Peyer's patch (tissue), 4 donors: Measurements from ENCODE around the gene NPAS2. TPM values are rescaled to one million over a fixed set of nuclear protein-coding genes. Genes with fewer than 3 reads are reported as not detected.

Source experiments
- DNase-seq, 3 donors: peaks; one replicate each; pipeline ENCODE4 v3.0.0-alpha.2; 2017 to 2019
- H3K27ac ChIP-seq, 4 donors: fragments of 200-600 bp; sonication (generic); one replicate each; pipeline ENCODE4 v1.5.1; 2016 to 2019
- H3K27me3 ChIP-seq, 2 donors: fragments of 200-600 bp; sonication (generic); one replicate each; pipeline ENCODE4 v1.5.1; 2019
- H3K36me3 ChIP-seq, 3 donors: fragments of 200-600 bp; sonication (generic); one replicate each; pipeline ENCODE4 v1.5.1; 2016 to 2019
- H3K4me1 ChIP-seq, 4 donors: fragments of 200-600 bp; sonication (generic); one replicate each; pipeline ENCODE4 v1.5.1; 2016 to 2019
- H3K4me3 ChIP-seq, 4 donors: fragments of 200-600 bp; sonication (generic); 1 replicate in 3 of 4; 2 replicates in 1 of 4; pipeline ENCODE4 v1.5.1; 2016 to 2019; ENCODE audit warnings: mild to moderate bottlenecking in 1 of 4
- H3K9me3 ChIP-seq, 4 donors: fragments of 200-600 bp; sonication (generic); one replicate each; pipeline ENCODE4 v1.5.1; 2016 to 2019; ENCODE audit warnings: mild to moderate bottlenecking in 1 of 4
- CTCF ChIP-seq, 6 experiments: fragments of 450-650 bp in 4 of 6; fragments of 200-600 bp in 2 of 6; sonication (generic) in 1 of 6; IDR thresholded peaks; one replicate each; pipeline ENCODE4 v1.5.1; 2017 to 2019; ENCODE audit warnings: antibody characterized with exemption in 6 of 6, mild to moderate bottlenecking in 3 of 6, moderate library complexity in 1 of 6
- POLR2A ChIP-seq, 2 donors: fragments of 450-650 bp; IDR thresholded peaks; one replicate each; pipeline ENCODE4 v1.5.1; 2017; ENCODE audit warnings: antibody characterized with exemption in 2 of 2, mild to moderate bottlenecking in 2 of 2, moderate library complexity in 2 of 2
- total RNA-seq, 4 donors: library from RNA; depleted of rRNA; stranded (reverse); fragments of >200 nt; gene quantifications; one replicate each; pipeline ENCODE4 v1.1.0, GENCODE V29; 2016

The NPAS2 gene
- total RNA-seq, 4 donors from 2014 or later: 29.7 to 99.5 (median 95.5) TPM

- Histone ChIP-seq H3K4me3 (no peak overlapping the region), H3K4me1 (peaks cover 0 to 4% (median 0%) of the 10 kb centered on the region in 4 donors), H3K27me3 (no peaks in the 10 kb centered on the region), H3K36me3 (peaks cover 0 to 42% (median 0%) of the 10 kb centered on the region in 3 donors), H3K9me3 (no peaks in the 10 kb centered on the region), H3K27ac (no peak overlapping the region)
- DNase-seq: no peak
- TF ChIP-seq CTCF (IDR thresholded peaks at IDR 0.05) (no peak), POLR2A (IDR thresholded peaks at IDR 0.05) (no peak)
Observed at GRCh38 chr2:101012054-101012705, 192.2 kb downstream of the NPAS2 start.

GRCh38 chr2:101012706-101013181 is 192.8 kb downstream of the NPAS2 start:
- Histone ChIP-seq H3K27me3 (no peaks in the 10 kb centered on the region), H3K27ac (no peak overlapping the region), H3K9me3 (no peaks in the 10 kb centered on the region), H3K36me3 (peaks cover 0 to 40% (median 0%) of the 10 kb centered on the region in 3 donors), H3K4me1 (peaks cover 0 to 4% (median 0%) of the 10 kb centered on the region in 4 donors), H3K4me3 (no peak overlapping the region)
- TF ChIP-seq POLR2A (IDR thresholded peaks at IDR 0.05) (no peak), CTCF (IDR thresholded peaks at IDR 0.05) (peak; percentile 74 to 90 (median 88))
- DNase-seq: peak in 1 of 3 donors; percentile 37

GRCh38 chr2:101014264-101014857 is 194.4 kb downstream of the NPAS2 start:
- no peak for TF ChIP-seq POLR2A (IDR thresholded peaks at IDR 0.05)
- no peak for TF ChIP-seq CTCF (IDR thresholded peaks at IDR 0.05)
- Histone ChIP-seq H3K27me3 (no peaks in the 10 kb centered on the region), H3K27ac (no peak overlapping the region), H3K4me3 (no peak overlapping the region), H3K4me1 (peaks cover 0 to 4% (median 0%) of the 10 kb centered on the region in 4 donors), H3K36me3 (peaks cover 0 to 38% (median 0%) of the 10 kb centered on the region in 3 donors), H3K9me3 (no peaks in the 10 kb centered on the region)
- DNase-seq: no peak

GRCh38 chr2:101017371-101017770 is 197.4 kb downstream of the NPAS2 start:
- Histone ChIP-seq H3K9me3 (no peaks in the 10 kb centered on the region), H3K27ac (no peak overlapping the region), H3K4me1 (peaks cover 0 to 4% (median 0%) of the 10 kb centered on the region in 4 donors), H3K4me3 (no peak overlapping the region), H3K27me3 (no peaks in the 10 kb centered on the region), H3K36me3 (peaks cover 0 to 44% (median 0%) of the 10 kb centered on the region in 3 donors)
- TF ChIP-seq CTCF (IDR thresholded peaks at IDR 0.05) (no peak), POLR2A (IDR thresholded peaks at IDR 0.05) (no peak)
- no peak for DNase-seq

- H3K4me1 ChIP-seq: no peaks in the 10 kb centered on the region
- no peaks in the 10 kb centered on the region for H3K27me3 ChIP-seq
- TF ChIP-seq CTCF (IDR thresholded peaks at IDR 0.05) (no peak), POLR2A (IDR thresholded peaks at IDR 0.05) (no peak)
- H3K9me3 ChIP-seq: no peaks in the 10 kb centered on the region
- peaks cover 0 to 44% (median 0%) of the 10 kb centered on the region in 3 donors for H3K36me3 ChIP-seq
- DNase-seq: no peak
- no peak overlapping the region for H3K27ac ChIP-seq
- H3K4me3 ChIP-seq: no peak overlapping the region
Observed at GRCh38 chr2:101018934-101019333, 199.0 kb downstream of the NPAS2 start.
